KMS-11 (cell line): Measurements from ENCODE around the gene IFNL4.
"Not testable (repeated sequence)": the region's sequence is repeated elsewhere in the genome, so short reads cannot be mapped to it uniquely, and the experiment has no call there.

Source experiments
- H2AFZ ChIP-seq: fragments of 200-600 bp; sonication (generic); 2 replicates; pipeline ENCODE4 v1.6.1; 2016; ENCODE audit warnings: antibody characterized with exemption, mixed run types, low read depth
- H3K27ac ChIP-seq: fragments of 200-600 bp; sonication (generic); 2 replicates; pipeline ENCODE4 v1.6.1; 2016; ENCODE audit warnings: mild to moderate bottlenecking, mixed run types
- H3K27me3 ChIP-seq: fragments of 200-600 bp; sonication (generic); 2 replicates; pipeline ENCODE4 v1.6.1; 2017; ENCODE audit warnings: mild to moderate bottlenecking, low read depth, mixed run types, moderate library complexity; ENCODE audit not compliant: insufficient read depth
- H3K36me3 ChIP-seq: fragments of 200-600 bp; sonication (generic); 2 replicates; pipeline ENCODE4 v1.6.1; 2017; ENCODE audit warnings: mild to moderate bottlenecking, mixed run types; ENCODE audit not compliant: insufficient read depth
- H3K4me1 ChIP-seq: fragments of 200-600 bp; sonication (generic); 2 replicates; pipeline ENCODE4 v1.6.1; 2016; ENCODE audit warnings: mild to moderate bottlenecking, low read depth, mixed run types; ENCODE audit not compliant: poor library complexity, severe bottlenecking
- H3K4me2 ChIP-seq: fragments of 200-600 bp; sonication (generic); 2 replicates; pipeline ENCODE4 v1.7.0; 2016; ENCODE audit warnings: mild to moderate bottlenecking, mixed run types
- H3K4me3 ChIP-seq: fragments of 200-600 bp; sonication (generic); IDR thresholded peaks from 2 replicates; pipeline ENCODE4 v1.6.1; 2017; ENCODE audit warnings: low read depth, low read length, mixed read lengths; ENCODE audit not compliant: insufficient read depth
- H3K79me2 ChIP-seq: fragments of 200-600 bp; sonication (generic); 2 replicates; pipeline ENCODE4 v1.6.1; 2016; ENCODE audit warnings: low read depth, mixed run types; ENCODE audit not compliant: insufficient read depth
- H3K9ac ChIP-seq: fragments of 200-600 bp; sonication (generic); 2 replicates; pipeline ENCODE4 v1.6.1; 2016; ENCODE audit warnings: mild to moderate bottlenecking, mixed run types
- H4K20me1 ChIP-seq: fragments of 200-600 bp; sonication (generic); 2 replicates; pipeline ENCODE4 v1.6.1; 2016; ENCODE audit warnings: mild to moderate bottlenecking, mixed run types; ENCODE audit not compliant: insufficient read depth
- TF ChIP-seq, protein P1 (sequence below): fragments of 200-600 bp; sonication (generic); conservative IDR thresholded peaks from 2 replicates; pipeline ENCODE4 v1.6.1; 2017; ENCODE audit warnings: low read depth, mild to moderate bottlenecking, antibody characterized with exemption, low read length, moderate library complexity, mixed read lengths

Gene IFNL4

DNA sequence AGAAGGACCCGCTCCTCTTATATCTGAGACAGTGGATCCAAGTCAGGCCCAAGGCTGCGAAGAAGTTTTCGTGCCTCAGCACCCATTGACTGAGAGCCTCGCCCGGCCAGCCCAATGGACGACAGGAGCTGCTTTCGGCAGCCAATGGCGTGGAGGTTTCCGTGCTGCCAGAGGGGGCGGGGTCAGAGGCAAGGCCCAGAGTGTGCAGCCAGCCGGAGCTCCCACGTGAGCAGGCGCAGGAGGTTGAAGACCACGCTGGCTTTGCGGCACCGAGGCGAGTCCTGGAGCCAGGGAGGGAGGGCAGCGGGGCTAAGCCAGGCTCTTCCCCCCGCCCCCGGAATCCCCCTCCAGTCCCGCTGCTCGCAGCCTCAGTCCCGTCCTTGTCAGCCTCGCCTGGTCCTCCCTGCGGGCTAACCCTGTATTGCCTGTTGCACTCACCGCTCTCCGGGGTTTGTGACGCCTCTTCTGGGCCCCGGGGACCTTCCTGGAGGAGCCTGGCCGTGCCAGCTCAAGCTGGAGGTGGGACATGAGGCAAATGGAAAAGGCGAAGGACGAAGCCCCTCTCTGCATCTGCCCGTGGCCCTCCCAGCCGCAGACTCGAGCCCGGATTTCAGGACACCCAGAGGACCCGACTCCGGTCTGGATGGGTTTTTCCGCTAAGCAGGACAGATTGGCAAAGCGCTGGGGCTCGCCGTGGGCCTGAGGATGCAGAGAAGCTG lies 1.5 kb downstream of the IFNL4 start:
- no peaks in the 10 kb centered on the region for H3K79me2 ChIP-seq
- H3K36me3 ChIP-seq = no peaks in the 10 kb centered on the region
- no peak overlapping the region for H3K9ac ChIP-seq
- H4K20me1 ChIP-seq = no peaks in the 10 kb centered on the region
- H3K4me2 ChIP-seq = no peak overlapping the region
- H3K27ac ChIP-seq = no peak overlapping the region
- H3K27me3 ChIP-seq = no peaks in the 10 kb centered on the region; the same call in 1 of the 2 replicates
- no peak overlapping the region for H2AFZ ChIP-seq
- no peaks in the 10 kb centered on the region for H3K4me1 ChIP-seq
- H3K4me3 ChIP-seq = no peak overlapping the region
- TF ChIP-seq, protein P1, sequence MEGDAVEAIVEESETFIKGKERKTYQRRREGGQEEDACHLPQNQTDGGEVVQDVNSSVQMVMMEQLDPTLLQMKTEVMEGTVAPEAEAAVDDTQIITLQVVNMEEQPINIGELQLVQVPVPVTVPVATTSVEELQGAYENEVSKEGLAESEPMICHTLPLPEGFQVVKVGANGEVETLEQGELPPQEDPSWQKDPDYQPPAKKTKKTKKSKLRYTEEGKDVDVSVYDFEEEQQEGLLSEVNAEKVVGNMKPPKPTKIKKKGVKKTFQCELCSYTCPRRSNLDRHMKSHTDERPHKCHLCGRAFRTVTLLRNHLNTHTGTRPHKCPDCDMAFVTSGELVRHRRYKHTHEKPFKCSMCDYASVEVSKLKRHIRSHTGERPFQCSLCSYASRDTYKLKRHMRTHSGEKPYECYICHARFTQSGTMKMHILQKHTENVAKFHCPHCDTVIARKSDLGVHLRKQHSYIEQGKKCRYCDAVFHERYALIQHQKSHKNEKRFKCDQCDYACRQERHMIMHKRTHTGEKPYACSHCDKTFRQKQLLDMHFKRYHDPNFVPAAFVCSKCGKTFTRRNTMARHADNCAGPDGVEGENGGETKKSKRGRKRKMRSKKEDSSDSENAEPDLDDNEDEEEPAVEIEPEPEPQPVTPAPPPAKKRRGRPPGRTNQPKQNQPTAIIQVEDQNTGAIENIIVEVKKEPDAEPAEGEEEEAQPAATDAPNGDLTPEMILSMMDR = no peak

DNA sequence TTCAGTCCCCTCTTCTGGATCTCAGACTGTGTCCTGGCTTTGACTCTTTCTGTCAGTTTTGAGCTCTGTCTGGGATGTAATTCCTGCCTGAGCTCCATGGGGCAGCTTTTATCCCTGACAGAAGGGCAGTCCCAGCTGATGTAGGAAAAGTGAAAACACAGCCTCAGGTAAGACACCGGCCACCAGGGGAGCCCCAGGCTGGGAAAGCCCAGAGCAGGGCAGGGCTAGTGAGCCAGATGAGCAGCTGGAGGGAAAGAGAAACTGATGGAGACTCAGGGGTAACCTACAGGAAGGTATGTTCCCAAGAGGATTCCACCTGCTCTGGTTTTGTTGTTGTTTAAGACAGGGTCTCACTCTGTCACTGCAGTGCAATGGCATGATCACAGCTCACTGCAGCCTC lies 3.5 kb downstream of the IFNL4 start:
- H2AFZ ChIP-seq, H3K9ac ChIP-seq, H3K4me2 ChIP-seq, H3K27me3 ChIP-seq, H3K4me3 ChIP-seq, H3K4me1 ChIP-seq, H3K36me3 ChIP-seq, H4K20me1 ChIP-seq, H3K79me2 ChIP-seq, H3K27ac ChIP-seq: not testable (repeated sequence)

DNA sequence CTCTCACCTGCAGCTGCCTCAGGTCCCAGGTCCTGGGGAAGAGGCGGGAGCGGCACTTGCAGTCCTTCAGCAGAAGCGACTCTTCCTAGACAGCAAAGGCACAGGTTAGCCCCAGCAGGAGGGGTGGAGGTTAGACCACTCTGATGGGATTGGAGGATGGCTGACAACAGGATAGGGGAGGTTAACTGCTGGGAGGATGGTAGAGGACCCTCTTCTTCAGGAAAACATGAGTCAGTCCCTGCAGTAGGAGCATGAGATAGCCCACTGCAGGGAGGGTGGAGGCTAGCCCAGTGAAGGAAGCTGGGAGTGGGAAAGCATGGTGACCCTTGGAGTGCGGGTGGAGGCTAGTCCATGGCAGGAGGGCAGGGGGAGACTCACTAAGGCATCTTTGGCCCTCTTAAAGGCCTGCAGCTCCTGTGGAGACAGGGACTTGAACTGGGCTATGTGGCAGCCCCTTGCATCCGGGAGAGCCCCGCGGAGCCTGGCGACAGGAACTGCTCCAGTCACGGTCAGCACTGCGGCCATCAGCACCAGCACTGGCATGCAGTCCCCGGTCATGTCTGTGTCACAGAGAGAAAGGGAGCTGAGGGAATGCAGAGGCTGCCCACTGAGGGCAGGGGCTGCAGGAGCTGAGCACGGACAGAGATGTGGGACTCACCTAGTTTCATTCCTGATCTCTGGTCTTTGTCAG lies 4.1 kb downstream of the IFNL4 start, which contains the start of gene IFNL3:
IFNL3 (minus strand) TSS at position 597 of the 691 bp plus-strand sequence; CDS start at position 558, 39 bp downstream.
- not testable (repeated sequence) for H3K27ac ChIP-seq, H3K27me3 ChIP-seq, H3K4me2 ChIP-seq, H3K79me2 ChIP-seq, H3K9ac ChIP-seq, H3K36me3 ChIP-seq, H3K4me3 ChIP-seq, H2AFZ ChIP-seq, H3K4me1 ChIP-seq, H4K20me1 ChIP-seq

DNA sequence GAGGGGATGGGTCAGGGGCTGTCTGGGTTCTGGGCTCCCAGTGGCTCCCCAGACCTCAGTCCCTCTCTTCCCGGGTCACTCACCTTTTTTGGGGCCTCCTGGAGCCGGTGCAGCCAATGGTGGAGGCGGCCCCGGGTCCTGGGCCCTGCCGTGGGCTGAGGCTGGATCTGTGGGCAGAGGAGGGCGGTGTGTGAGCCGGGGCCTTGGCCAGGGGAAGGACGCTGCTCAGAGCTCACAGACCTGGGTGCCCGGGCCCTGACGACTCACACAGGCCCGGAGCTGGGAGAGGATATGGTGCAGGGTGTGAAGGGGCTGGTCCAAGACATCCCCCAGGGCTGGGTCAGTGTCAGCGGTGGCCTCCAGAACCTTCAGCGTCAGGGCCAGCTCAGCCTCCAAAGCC lies 4.9 kb downstream of the IFNL4 start:
- H3K79me2 ChIP-seq, H2AFZ ChIP-seq, H3K4me1 ChIP-seq, H3K36me3 ChIP-seq, H3K27me3 ChIP-seq, H3K27ac ChIP-seq, H3K9ac ChIP-seq, H4K20me1 ChIP-seq, H3K4me3 ChIP-seq, H3K4me2 ChIP-seq: not testable (repeated sequence)

DNA sequence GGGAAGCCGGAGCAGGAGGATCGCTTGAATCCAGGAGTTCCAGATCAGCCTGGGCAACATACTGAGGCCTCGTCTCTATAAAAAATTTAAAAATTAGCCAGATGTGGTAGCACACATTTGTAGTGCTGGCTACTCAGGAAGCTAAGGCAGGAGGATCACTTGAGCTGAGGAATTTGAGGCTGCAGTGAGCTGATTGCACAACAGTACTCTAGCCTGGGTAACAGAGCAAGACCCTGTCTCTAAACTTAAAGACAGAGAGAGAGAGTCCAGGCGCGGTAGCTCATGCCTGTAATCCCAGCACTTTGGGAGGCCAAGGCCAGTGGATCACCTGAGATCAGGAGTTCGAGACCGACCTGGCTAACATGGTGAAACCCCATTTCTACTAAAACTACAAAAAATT lies 8.2 kb downstream of the IFNL4 start:
- no peak overlapping the region for H3K9ac ChIP-seq
- peaks cover 9% of the 10 kb centered on the region for H3K4me1 ChIP-seq
- H3K27me3 ChIP-seq = no peaks in the 10 kb centered on the region
- no peaks in the 10 kb centered on the region for H3K36me3 ChIP-seq
- no peak overlapping the region for H2AFZ ChIP-seq
- no peak overlapping the region for H3K4me2 ChIP-seq
- TF ChIP-seq, protein P1 = no peak
- H4K20me1 ChIP-seq = no peaks in the 10 kb centered on the region
- H3K4me3 ChIP-seq = no peak overlapping the region
- no peaks in the 10 kb centered on the region for H3K79me2 ChIP-seq
- no peak overlapping the region for H3K27ac ChIP-seq

DNA sequence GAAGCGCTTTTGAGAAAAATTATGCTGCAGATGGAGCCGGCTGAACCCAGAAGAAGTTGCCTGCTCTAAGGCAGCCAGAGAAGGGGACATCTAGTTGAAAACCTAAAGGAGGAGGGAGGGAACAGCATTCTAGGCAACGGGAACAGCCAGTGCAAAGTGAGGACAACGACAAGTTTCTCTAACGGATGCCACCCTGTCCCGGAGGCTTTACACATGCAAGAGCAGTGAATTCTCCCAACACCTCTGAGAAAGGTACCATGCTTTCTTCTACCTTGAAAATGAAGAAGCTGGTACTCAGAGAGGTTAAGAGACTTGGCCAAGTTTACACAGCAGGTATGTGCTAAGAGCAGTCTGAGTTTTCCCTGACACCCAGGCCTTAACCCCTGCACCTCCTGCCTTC lies 9.7 kb downstream of the IFNL4 start:
- Histone ChIP-seq H3K27me3 (no peaks in the 10 kb centered on the region), H3K9ac (no peak overlapping the region), H3K4me2 (no peak overlapping the region), H3K27ac (no peak overlapping the region), H3K79me2 (no peaks in the 10 kb centered on the region), H4K20me1 (no peaks in the 10 kb centered on the region), H3K4me1 (peaks cover 9% of the 10 kb centered on the region), H3K4me3 (no peak overlapping the region), H3K36me3 (no peaks in the 10 kb centered on the region), H2AFZ (no peak overlapping the region)
- TF ChIP-seq, protein P1 = no peak
